Measurements from ENCODE around the gene MED29. TPM values are rescaled to one million over a fixed set of nuclear protein-coding genes. Genes with fewer than 3 reads are reported as not detected.

MED29 gene
- total and polyA plus RNA-seq, 2 of the 13 experiments (the other 11 are each of a cell fraction or from before 2014, with no cell fraction given), result 14.0 to 19.7 TPM

DNA sequence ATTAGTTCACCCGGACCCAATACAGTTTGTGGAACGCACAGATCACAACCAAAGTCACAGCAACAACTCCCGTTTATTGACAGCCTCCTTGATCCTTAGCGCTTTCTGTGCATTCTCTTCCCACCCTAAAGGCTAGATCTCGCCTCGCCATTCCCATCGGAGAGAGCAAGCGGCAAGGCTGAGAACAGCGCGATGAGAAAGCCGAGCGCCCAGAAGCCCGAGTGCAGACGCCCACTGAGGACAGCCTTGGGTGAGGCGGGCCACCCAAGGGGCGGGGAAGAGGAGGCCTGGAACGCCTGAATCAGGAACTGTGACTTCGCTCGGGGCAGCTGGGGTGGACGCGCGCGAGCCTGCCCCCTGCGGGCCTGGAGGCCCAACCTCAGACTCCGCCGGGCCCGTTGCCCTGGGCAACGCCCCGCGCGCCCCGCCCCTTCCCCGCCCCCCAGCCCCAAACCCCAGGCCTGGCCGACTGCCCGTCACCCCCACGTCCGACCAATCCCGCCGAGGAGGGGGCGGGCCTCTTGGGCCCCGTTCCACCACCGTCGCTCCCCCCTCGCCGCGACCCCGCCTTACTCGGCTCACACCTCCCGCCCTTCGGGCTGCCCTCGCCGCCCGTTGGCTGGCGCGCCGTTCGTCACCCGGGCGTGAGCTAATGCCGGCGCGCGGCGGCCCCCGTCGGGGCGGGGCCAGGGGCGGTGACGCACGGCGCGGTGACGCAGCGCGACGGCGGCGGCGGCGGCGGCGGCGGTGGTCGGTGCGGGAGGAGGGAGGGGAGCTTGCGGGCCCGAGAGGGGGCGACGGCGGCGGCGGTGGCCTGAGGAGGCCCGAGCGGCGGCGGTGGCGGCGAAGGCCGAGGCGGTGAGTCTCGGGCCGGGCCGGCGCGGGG lies 49.2 kb upstream of the MED29 start, which contains the start of gene SAMD4B (continued):
- TF ChIP-seq, protein P1, sequence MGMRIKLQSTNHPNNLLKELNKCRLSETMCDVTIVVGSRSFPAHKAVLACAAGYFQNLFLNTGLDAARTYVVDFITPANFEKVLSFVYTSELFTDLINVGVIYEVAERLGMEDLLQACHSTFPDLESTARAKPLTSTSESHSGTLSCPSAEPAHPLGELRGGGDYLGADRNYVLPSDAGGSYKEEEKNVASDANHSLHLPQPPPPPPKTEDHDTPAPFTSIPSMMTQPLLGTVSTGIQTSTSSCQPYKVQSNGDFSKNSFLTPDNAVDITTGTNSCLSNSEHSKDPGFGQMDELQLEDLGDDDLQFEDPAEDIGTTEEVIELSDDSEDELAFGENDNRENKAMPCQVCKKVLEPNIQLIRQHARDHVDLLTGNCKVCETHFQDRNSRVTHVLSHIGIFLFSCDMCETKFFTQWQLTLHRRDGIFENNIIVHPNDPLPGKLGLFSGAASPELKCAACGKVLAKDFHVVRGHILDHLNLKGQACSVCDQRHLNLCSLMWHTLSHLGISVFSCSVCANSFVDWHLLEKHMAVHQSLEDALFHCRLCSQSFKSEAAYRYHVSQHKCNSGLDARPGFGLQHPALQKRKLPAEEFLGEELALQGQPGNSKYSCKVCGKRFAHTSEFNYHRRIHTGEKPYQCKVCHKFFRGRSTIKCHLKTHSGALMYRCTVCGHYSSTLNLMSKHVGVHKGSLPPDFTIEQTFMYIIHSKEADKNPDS (CRISPR knock-in tag; IDR thresholded peaks at IDR 0.05), result no peak
- TF ChIP-seq, protein P2, sequence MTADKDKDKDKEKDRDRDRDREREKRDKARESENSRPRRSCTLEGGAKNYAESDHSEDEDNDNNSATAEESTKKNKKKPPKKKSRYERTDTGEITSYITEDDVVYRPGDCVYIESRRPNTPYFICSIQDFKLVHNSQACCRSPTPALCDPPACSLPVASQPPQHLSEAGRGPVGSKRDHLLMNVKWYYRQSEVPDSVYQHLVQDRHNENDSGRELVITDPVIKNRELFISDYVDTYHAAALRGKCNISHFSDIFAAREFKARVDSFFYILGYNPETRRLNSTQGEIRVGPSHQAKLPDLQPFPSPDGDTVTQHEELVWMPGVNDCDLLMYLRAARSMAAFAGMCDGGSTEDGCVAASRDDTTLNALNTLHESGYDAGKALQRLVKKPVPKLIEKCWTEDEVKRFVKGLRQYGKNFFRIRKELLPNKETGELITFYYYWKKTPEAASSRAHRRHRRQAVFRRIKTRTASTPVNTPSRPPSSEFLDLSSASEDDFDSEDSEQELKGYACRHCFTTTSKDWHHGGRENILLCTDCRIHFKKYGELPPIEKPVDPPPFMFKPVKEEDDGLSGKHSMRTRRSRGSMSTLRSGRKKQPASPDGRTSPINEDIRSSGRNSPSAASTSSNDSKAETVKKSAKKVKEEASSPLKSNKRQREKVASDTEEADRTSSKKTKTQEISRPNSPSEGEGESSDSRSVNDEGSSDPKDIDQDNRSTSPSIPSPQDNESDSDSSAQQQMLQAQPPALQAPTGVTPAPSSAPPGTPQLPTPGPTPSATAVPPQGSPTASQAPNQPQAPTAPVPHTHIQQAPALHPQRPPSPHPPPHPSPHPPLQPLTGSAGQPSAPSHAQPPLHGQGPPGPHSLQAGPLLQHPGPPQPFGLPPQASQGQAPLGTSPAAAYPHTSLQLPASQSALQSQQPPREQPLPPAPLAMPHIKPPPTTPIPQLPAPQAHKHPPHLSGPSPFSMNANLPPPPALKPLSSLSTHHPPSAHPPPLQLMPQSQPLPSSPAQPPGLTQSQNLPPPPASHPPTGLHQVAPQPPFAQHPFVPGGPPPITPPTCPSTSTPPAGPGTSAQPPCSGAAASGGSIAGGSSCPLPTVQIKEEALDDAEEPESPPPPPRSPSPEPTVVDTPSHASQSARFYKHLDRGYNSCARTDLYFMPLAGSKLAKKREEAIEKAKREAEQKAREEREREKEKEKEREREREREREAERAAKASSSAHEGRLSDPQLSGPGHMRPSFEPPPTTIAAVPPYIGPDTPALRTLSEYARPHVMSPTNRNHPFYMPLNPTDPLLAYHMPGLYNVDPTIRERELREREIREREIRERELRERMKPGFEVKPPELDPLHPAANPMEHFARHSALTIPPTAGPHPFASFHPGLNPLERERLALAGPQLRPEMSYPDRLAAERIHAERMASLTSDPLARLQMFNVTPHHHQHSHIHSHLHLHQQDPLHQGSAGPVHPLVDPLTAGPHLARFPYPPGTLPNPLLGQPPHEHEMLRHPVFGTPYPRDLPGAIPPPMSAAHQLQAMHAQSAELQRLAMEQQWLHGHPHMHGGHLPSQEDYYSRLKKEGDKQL (CRISPR knock-in tag; IDR thresholded peaks at IDR 0.05; ENCODE audit: low read depth), result no peak; the same call in 1 of the 2 replicates
- TF ChIP-seq, protein P3, sequence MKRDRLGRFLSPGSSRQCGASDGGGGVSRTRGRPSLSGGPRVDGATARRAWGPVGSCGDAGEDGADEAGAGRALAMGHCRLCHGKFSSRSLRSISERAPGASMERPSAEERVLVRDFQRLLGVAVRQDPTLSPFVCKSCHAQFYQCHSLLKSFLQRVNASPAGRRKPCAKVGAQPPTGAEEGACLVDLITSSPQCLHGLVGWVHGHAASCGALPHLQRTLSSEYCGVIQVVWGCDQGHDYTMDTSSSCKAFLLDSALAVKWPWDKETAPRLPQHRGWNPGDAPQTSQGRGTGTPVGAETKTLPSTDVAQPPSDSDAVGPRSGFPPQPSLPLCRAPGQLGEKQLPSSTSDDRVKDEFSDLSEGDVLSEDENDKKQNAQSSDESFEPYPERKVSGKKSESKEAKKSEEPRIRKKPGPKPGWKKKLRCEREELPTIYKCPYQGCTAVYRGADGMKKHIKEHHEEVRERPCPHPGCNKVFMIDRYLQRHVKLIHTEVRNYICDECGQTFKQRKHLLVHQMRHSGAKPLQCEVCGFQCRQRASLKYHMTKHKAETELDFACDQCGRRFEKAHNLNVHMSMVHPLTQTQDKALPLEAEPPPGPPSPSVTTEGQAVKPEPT (CRISPR knock-in tag; IDR thresholded peaks at IDR 0.05; ENCODE audit: low read depth), result no peak
- TF ChIP-seq TEAD2 (CRISPR knock-in tag; IDR thresholded peaks at IDR 0.05), result no peak
- TF ChIP-seq, protein P4, sequence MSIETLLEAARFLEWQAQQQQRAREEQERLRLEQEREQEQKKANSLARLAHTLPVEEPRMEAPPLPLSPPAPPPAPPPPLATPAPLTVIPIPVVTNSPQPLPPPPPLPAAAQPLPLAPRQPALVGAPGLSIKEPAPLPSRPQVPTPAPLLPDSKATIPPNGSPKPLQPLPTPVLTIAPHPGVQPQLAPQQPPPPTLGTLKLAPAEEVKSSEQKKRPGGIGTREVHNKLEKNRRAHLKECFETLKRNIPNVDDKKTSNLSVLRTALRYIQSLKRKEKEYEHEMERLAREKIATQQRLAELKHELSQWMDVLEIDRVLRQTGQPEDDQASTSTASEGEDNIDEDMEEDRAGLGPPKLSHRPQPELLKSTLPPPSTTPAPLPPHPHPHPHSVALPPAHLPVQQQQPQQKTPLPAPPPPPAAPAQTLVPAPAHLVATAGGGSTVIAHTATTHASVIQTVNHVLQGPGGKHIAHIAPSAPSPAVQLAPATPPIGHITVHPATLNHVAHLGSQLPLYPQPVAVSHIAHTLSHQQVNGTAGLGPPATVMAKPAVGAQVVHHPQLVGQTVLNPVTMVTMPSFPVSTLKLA (IDR thresholded peaks at IDR 0.05), result no peak
- TF ChIP-seq SMAD1 (CRISPR knock-in tag; IDR thresholded peaks at IDR 0.05; ENCODE audit: borderline replicate concordance, low read depth), result peak; percentile 82; the same call in 1 of the 2 replicates
- TF ChIP-seq HNRNPUL1 (IDR thresholded peaks at IDR 0.05; ENCODE audit: low read depth, low read length), result no peak
- TF ChIP-seq, protein P5, sequence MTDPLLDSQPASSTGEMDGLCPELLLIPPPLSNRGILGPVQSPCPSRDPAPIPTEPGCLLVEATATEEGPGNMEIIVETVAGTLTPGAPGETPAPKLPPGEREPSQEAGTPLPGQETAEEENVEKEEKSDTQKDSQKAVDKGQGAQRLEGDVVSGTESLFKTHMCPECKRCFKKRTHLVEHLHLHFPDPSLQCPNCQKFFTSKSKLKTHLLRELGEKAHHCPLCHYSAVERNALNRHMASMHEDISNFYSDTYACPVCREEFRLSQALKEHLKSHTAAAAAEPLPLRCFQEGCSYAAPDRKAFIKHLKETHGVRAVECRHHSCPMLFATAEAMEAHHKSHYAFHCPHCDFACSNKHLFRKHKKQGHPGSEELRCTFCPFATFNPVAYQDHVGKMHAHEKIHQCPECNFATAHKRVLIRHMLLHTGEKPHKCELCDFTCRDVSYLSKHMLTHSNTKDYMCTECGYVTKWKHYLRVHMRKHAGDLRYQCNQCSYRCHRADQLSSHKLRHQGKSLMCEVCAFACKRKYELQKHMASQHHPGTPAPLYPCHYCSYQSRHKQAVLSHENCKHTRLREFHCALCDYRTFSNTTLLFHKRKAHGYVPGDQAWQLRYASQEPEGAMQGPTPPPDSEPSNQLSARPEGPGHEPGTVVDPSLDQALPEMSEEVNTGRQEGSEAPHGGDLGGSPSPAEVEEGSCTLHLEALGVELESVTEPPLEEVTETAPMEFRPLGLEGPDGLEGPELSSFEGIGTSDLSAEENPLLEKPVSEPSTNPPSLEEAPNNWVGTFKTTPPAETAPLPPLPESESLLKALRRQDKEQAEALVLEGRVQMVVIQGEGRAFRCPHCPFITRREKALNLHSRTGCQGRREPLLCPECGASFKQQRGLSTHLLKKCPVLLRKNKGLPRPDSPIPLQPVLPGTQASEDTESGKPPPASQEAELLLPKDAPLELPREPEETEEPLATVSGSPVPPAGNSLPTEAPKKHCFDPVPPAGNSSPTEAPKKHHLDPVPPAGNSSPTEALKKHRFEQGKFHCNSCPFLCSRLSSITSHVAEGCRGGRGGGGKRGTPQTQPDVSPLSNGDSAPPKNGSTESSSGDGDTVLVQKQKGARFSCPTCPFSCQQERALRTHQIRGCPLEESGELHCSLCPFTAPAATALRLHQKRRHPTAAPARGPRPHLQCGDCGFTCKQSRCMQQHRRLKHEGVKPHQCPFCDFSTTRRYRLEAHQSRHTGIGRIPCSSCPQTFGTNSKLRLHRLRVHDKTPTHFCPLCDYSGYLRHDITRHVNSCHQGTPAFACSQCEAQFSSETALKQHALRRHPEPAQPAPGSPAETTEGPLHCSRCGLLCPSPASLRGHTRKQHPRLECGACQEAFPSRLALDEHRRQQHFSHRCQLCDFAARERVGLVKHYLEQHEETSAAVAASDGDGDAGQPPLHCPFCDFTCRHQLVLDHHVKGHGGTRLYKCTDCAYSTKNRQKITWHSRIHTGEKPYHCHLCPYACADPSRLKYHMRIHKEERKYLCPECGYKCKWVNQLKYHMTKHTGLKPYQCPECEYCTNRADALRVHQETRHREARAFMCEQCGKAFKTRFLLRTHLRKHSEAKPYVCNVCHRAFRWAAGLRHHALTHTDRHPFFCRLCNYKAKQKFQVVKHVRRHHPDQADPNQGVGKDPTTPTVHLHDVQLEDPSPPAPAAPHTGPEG (CRISPR knock-in tag; IDR thresholded peaks at IDR 0.05), result no peak
- TF ChIP-seq NRL (CRISPR knock-in tag; IDR thresholded peaks at IDR 0.05; ENCODE audit: borderline replicate concordance), result no peak

Data from HepG2 (cell line).